ENCODE results near the gene MBD5.

Gene MBD5

GRCh38 chr2:148234143-148234542 lies 213.3 kb downstream of the MBD5 start:
- DNase-seq: no peak

GRCh38 chr2:148237911-148238310 lies 217.0 kb downstream of the MBD5 start:
- no peak for DNase-seq

- no peak for DNase-seq
Measured at GRCh38 chr2:148238561-148238960, 217.7 kb downstream of the MBD5 start.

GRCh38 chr2:148240838-148241237 lies 219.9 kb downstream of the MBD5 start:
- DNase-seq: no peak

- no peak for DNase-seq
Measured at GRCh38 chr2:148244593-148245292, 223.9 kb downstream of the MBD5 start.

GRCh38 chr2:148251993-148252392 lies 231.1 kb downstream of the MBD5 start:
- DNase-seq: no peak

GRCh38 chr2:148252646-148253045 lies 231.8 kb downstream of the MBD5 start:
- DNase-seq: no peak

GRCh38 chr2:148253685-148254084 lies 232.8 kb downstream of the MBD5 start:
- no peak for DNase-seq

GRCh38 chr2:148255929-148256328 lies 235.0 kb downstream of the MBD5 start:
- DNase-seq: no peak

GRCh38 chr2:148257276-148257675 lies 236.4 kb downstream of the MBD5 start:
- no peak for DNase-seq

GRCh38 chr2:148258124-148258523 lies 237.2 kb downstream of the MBD5 start:
- no peak for DNase-seq

- DNase-seq: peak; percentile 30
Measured at GRCh38 chr2:148259674-148260073, 238.8 kb downstream of the MBD5 start.

- DNase-seq: no peak
Measured at GRCh38 chr2:148263890-148264289, 243.0 kb downstream of the MBD5 start.

- DNase-seq: no peak
Measured at GRCh38 chr2:148273158-148273691, 252.3 kb downstream of the MBD5 start.

- no peak for DNase-seq
Measured at GRCh38 chr2:148279216-148279615, 258.3 kb downstream of the MBD5 start.

- DNase-seq: no peak
Measured at GRCh38 chr2:148282201-148282600, 261.3 kb downstream of the MBD5 start.

GRCh38 chr2:148292431-148292830 lies 271.5 kb downstream of the MBD5 start:
- DNase-seq: no peak

- peak; percentile 36 for DNase-seq
Measured at GRCh38 chr2:148298196-148298595, 277.3 kb downstream of the MBD5 start.

GRCh38 chr2:148299616-148300015 lies 278.7 kb downstream of the MBD5 start:
- DNase-seq: no peak

GRCh38 chr2:148300544-148300943 lies 279.7 kb downstream of the MBD5 start:
- DNase-seq: no peak

- no peak for DNase-seq
Measured at GRCh38 chr2:148301362-148301761, 280.5 kb downstream of the MBD5 start.

GRCh38 chr2:148302526-148302925 lies 281.6 kb downstream of the MBD5 start:
- no peak for DNase-seq

GRCh38 chr2:148303161-148303560 lies 282.3 kb downstream of the MBD5 start:
- DNase-seq: no peak

- no peak for DNase-seq
Measured at GRCh38 chr2:148305476-148305875, 284.6 kb downstream of the MBD5 start.

- DNase-seq: no peak
Measured at GRCh38 chr2:148306027-148306426, 285.1 kb downstream of the MBD5 start.

Data from OCI-M1 (cell line).